ENCODE measurements around the gene AFF3.

- TF ChIP-seq CTCF (IDR thresholded peaks at IDR 0.05), result no peak
- no peak for TF ChIP-seq ZFX (IDR thresholded peaks at IDR 0.05; ENCODE audit: borderline replicate concordance)
Observed at GRCh38 chr2:99880148-99880963, 262.0 kb downstream of the AFF3 start.

Measured in 22Rv1 (cell line).